H1 (cell line): ENCODE measurements around the gene DNAJB8. TPM values are rescaled to one million over a fixed set of nuclear protein-coding genes. Genes with fewer than 3 reads are reported as not detected.
A peak's percentile ranks its signal among the peaks of the same experiment; 100 is the strongest.

Experiments used
- CBX8 ChIP-seq: fragments of 300-800, 300-1000 bp; sonication (generic); IDR thresholded peaks from 2 replicates; pipeline ENCODE4 v1.7.1; 2016; ENCODE audit warnings: low read depth, low read length, borderline replicate concordance
- EGR1 ChIP-seq: IDR thresholded peaks from 2 replicates; pipeline ENCODE4 v1.6.1; 2011; ENCODE audit warnings: low read depth, low read length, borderline replicate concordance
- RNF2 ChIP-seq: fragments of 200-900, 300-1000 bp; sonication (generic); IDR thresholded peaks from 2 replicates; pipeline ENCODE4 v1.7.1; 2016; ENCODE audit warnings: borderline replicate concordance, low read depth, mild to moderate bottlenecking, antibody characterized with exemption, low read length; ENCODE audit not compliant: poor library complexity, severe bottlenecking; ENCODE audit errors: missing control alignments
- SIRT6 ChIP-seq: IDR thresholded peaks from one replicate; pipeline ENCODE4 v1.7.1; 2012; ENCODE audit warnings: low read length, inconsistent platforms
- polyA plus RNA-seq, 7 experiments: library from polyadenylated mRNA; depleted of rRNA in 3 of 7; stranded (reverse) in 5 of 7; unstranded in 2 of 7; fragments of >200 nt in 5 of 7; fragments of 200-250 nt in 2 of 7; gene quantifications; 1 replicate in 5 of 7; 2 replicates in 1 of 7; 4 replicates in 1 of 7; pipeline versions ENCODE4 v1.2.1 to v1.2.3, GENCODE V29; 2011 to 2013; ENCODE audit warnings: missing spikeins in 2 of 7, mixed read lengths in 2 of 7
- total RNA-seq: library from RNA; stranded (reverse); fragmentation: NEBNext Ultra II Directional; extraction: Animal tissue kit (Norgen Biotek cat#: 25700); gene quantifications from 2 replicates; pipeline ENCODE4 v1.2.1, GENCODE V29; 2021
- TF ChIP-seq, protein P1 (sequence below), 3 experiments: IDR thresholded peaks; 1 replicate in 2 of 3; 2 replicates in 1 of 3; pipeline versions ENCODE4 v1.5.1 to v1.6.1; 2011; ENCODE audit warnings: low read length in 3 of 3, mild to moderate bottlenecking in 3 of 3, inconsistent platforms in 2 of 3, low read depth in 1 of 3, moderate library complexity in 1 of 3; ENCODE audit not compliant: insufficient read depth in 1 of 3; ENCODE audit errors: control extremely low read depth in 1 of 3

DNAJB8 gene
- total and polyA plus RNA-seq, 2 of the 8 experiments (the other 6 are each of a cell fraction or from before 2014, with no cell fraction given) = not detected

DNA sequence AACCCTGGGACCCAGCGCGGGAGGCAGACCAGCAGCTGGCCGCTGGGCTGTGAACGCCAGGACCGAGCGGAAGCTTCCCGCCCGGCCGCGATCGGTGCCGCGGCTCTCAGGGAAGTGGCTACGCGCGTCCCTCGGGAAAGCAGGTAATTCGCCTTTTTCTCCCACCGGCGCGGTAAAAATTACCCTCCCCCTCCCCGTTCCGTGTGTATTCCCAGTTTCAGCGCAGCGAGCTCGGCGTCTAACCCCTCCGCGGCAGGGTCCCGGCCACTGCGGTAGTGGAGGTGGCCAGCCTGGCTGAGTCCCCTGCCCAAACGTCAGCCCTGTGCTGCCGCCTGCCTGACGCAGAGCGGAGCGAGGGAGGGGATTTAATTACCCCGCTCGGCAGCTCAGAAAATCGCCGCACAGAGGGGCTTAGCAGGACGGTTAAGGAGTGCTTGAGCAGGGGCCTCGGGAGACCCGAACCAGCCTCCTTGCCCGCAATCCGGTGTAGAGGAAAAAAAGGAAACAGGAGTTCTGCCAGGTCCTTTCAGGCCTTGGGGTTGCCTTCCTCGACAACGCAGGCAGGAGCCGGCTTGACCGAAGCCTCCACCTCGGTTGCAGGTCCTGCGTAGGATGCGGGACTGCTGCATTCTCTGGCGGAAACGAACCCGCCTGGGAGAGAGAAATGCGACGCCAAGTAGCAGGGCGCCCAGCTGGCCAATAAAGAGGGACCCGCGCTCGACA is 23.4 kb upstream of the DNAJB8 start (continued):
- TF ChIP-seq RNF2 (peak; percentile 83), SIRT6 (no peak), EGR1 (peak; percentile 44; the same call in 1 of the 2 replicates), CBX8 (peak; percentile 71; the same call in 1 of the 2 replicates)
- TF ChIP-seq, protein P1, sequence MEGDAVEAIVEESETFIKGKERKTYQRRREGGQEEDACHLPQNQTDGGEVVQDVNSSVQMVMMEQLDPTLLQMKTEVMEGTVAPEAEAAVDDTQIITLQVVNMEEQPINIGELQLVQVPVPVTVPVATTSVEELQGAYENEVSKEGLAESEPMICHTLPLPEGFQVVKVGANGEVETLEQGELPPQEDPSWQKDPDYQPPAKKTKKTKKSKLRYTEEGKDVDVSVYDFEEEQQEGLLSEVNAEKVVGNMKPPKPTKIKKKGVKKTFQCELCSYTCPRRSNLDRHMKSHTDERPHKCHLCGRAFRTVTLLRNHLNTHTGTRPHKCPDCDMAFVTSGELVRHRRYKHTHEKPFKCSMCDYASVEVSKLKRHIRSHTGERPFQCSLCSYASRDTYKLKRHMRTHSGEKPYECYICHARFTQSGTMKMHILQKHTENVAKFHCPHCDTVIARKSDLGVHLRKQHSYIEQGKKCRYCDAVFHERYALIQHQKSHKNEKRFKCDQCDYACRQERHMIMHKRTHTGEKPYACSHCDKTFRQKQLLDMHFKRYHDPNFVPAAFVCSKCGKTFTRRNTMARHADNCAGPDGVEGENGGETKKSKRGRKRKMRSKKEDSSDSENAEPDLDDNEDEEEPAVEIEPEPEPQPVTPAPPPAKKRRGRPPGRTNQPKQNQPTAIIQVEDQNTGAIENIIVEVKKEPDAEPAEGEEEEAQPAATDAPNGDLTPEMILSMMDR (IDR thresholded peaks at IDR 0.05; ENCODE audit: control extremely low read depth in 1 of 3, insufficient read depth in 1 of 3, low read depth in 1 of 3, low read length in 3 of 3) = peak in 1 of 3 experiments; percentile 11; a peak in 1 of 4 replicates
